PFSK-1 (cell line): Measurements from ENCODE around the gene KLK1.

Source experiments
- FOXP2 ChIP-seq: optimal IDR thresholded peaks from 2 replicates; pipeline ENCODE3; 2011; ENCODE audit warnings: borderline replicate concordance, control low read depth, inconsistent platforms; ENCODE audit not compliant: insufficient read depth; ENCODE audit errors: extremely low read length, extremely low read depth
- POLR2AphosphoS5 ChIP-seq: IDR thresholded peaks from 2 replicates; pipeline ENCODE4 v1.6.1; 2012; ENCODE audit warnings: low read depth, mild to moderate bottlenecking, control low read depth, low read length, moderate library complexity
- REST ChIP-seq, 2 experiments: IDR thresholded peaks; 2 replicates each; pipeline versions ENCODE4 v1.6.1 to v1.8.0; 2011 to 2012; ENCODE audit warnings: low read depth in 2 of 2, low read length in 2 of 2, control low read depth in 1 of 2, inconsistent platforms in 1 of 2, mild to moderate bottlenecking in 1 of 2, moderate library complexity in 1 of 2; ENCODE audit not compliant: insufficient read depth in 1 of 2
- SIN3A ChIP-seq: IDR thresholded peaks from 2 replicates; pipeline ENCODE4 v1.6.1; 2012; ENCODE audit warnings: mild to moderate bottlenecking, low read length, moderate library complexity, borderline replicate concordance; ENCODE audit not compliant: insufficient read depth
- TAF1 ChIP-seq: IDR thresholded peaks from 2 replicates; pipeline ENCODE4 v1.6.1; 2012; ENCODE audit warnings: low read length, control low read depth, borderline replicate concordance; ENCODE audit not compliant: insufficient read depth

KLK1 gene

GRCh38 chr19:50817941-50818858 is 5.4 kb downstream of the KLK1 start:
- TF ChIP-seq TAF1 (no peak), REST (IDR thresholded peaks at IDR 0.05; ENCODE audit: insufficient read depth in 1 of 2, low read depth in 2 of 2, low read length in 2 of 2) (no peak), SIN3A (no peak), FOXP2 (no peak), POLR2AphosphoS5 (no peak)

- TF ChIP-seq POLR2AphosphoS5 (no peak), FOXP2 (no peak), REST (IDR thresholded peaks at IDR 0.05; ENCODE audit: insufficient read depth in 1 of 2, low read depth in 2 of 2, low read length in 2 of 2) (no peak), SIN3A (no peak), TAF1 (no peak)
These were observed 8.1 kb downstream of the KLK1 start for GRCh38 chr19:50815439-50815838.

GRCh38 chr19:50814883-50815282 is 8.7 kb downstream of the KLK1 start:
- no peak for TF ChIP-seq POLR2AphosphoS5

- TF ChIP-seq FOXP2 (no peak), SIN3A (no peak), TAF1 (no peak), POLR2AphosphoS5 (no peak), REST (IDR thresholded peaks at IDR 0.05; ENCODE audit: insufficient read depth in 1 of 2, low read depth in 2 of 2, low read length in 2 of 2) (no peak)
These were observed 11.1 kb downstream of the KLK1 start for GRCh38 chr19:50812474-50812873.

- TF ChIP-seq REST (IDR thresholded peaks at IDR 0.05; ENCODE audit: insufficient read depth in 1 of 2, low read depth in 2 of 2, low read length in 2 of 2) (no peak), TAF1 (no peak), FOXP2 (no peak), POLR2AphosphoS5 (no peak), SIN3A (no peak)
These were observed 14.7 kb downstream of the KLK1 start for GRCh38 chr19:50808856-50809255.
